ENCODE results near the gene CNNM3. TPM values are rescaled to one million over a fixed set of nuclear protein-coding genes. Genes with fewer than 3 reads are reported as not detected.

CNNM3 gene
- total RNA-seq, 1 donor from 2014 or later = 32.6 TPM

- DNase-seq (ENCODE audit: low read depth, low spot score) = no peak
- no peaks in the 10 kb centered on the region for H3K9me3 Mint-ChIP-seq
- no peak overlapping the region for H3K27ac Mint-ChIP-seq (ENCODE audit: unreplicated experiment)
- H3K36me3 Mint-ChIP-seq (ENCODE audit: low read depth) = peaks cover 11% of the 10 kb centered on the region
- peaks cover 13% of the 10 kb centered on the region for H3K4me1 Mint-ChIP-seq
- no peak for TF ChIP-seq CTCF (conservative IDR thresholded peaks at IDR 0.05)
- H3K27me3 Mint-ChIP-seq (ENCODE audit: low read depth) = no peaks in the 10 kb centered on the region
- peak overlapping the region; percentile 59 for H3K4me3 Mint-ChIP-seq
Measured at GRCh38 chr2:96842600-96842999, 26.5 kb downstream of the CNNM3 start.

- no peak for DNase-seq (ENCODE audit: low read depth, low spot score)
- no peaks in the 10 kb centered on the region for H3K9me3 Mint-ChIP-seq
- peak within 1 kb of the TSS; percentile 59 for H3K4me3 Mint-ChIP-seq
- H3K27me3 Mint-ChIP-seq (ENCODE audit: low read depth) = no peaks in the 10 kb centered on the region
- H3K36me3 Mint-ChIP-seq (ENCODE audit: low read depth) = peaks cover 15% of the 10 kb centered on the region
- H3K4me1 Mint-ChIP-seq = peaks cover 24% of the 10 kb centered on the region
- peak within 1 kb of the TSS; percentile 62 for H3K27ac Mint-ChIP-seq (ENCODE audit: unreplicated experiment)
- TF ChIP-seq CTCF (conservative IDR thresholded peaks at IDR 0.05) = no peak
Measured at GRCh38 chr2:96843538-96844268, 27.6 kb downstream of the CNNM3 start, which contains the start of gene ANKRD23. Gene ANKRD23, minus strand, starts transcription at chr2:96844021. Its CDS starts 29 bp downstream, at chr2:96843992.

- H3K27me3 Mint-ChIP-seq (ENCODE audit: low read depth) = no peaks in the 10 kb centered on the region
- H3K27ac Mint-ChIP-seq (ENCODE audit: unreplicated experiment) = peak overlapping the region; percentile 12
- no peak for DNase-seq (ENCODE audit: low read depth, low spot score)
- no peak overlapping the region for H3K4me3 Mint-ChIP-seq
- no peaks in the 10 kb centered on the region for H3K9me3 Mint-ChIP-seq
- H3K36me3 Mint-ChIP-seq (ENCODE audit: low read depth) = peaks cover 15% of the 10 kb centered on the region
- TF ChIP-seq CTCF (conservative IDR thresholded peaks at IDR 0.05) = no peak
- H3K4me1 Mint-ChIP-seq = peaks cover 25% of the 10 kb centered on the region
Measured at GRCh38 chr2:96844405-96844808, 28.3 kb downstream of the CNNM3 start.

GRCh38 chr2:96846825-96847224 is 30.8 kb downstream of the CNNM3 start:
- no peak for DNase-seq (ENCODE audit: low read depth, low spot score)
- no peak for TF ChIP-seq CTCF (conservative IDR thresholded peaks at IDR 0.05)
- Mint-ChIP-seq H3K36me3 (ENCODE audit: low read depth) (peaks cover 15% of the 10 kb centered on the region), H3K9me3 (no peaks in the 10 kb centered on the region), H3K4me1 (peaks cover 25% of the 10 kb centered on the region), H3K27ac (ENCODE audit: unreplicated experiment) (no peak overlapping the region), H3K4me3 (no peak overlapping the region), H3K27me3 (ENCODE audit: low read depth) (no peaks in the 10 kb centered on the region)

- no peak for DNase-seq (ENCODE audit: low read depth, low spot score)
- peak overlapping the region; percentile 60 for H3K4me3 Mint-ChIP-seq
- H3K27me3 Mint-ChIP-seq (ENCODE audit: low read depth) = no peaks in the 10 kb centered on the region
- no peak overlapping the region for H3K27ac Mint-ChIP-seq (ENCODE audit: unreplicated experiment)
- H3K9me3 Mint-ChIP-seq = no peaks in the 10 kb centered on the region
- no peak for TF ChIP-seq CTCF (conservative IDR thresholded peaks at IDR 0.05)
- peaks cover 21% of the 10 kb centered on the region for H3K4me1 Mint-ChIP-seq
- peaks cover 15% of the 10 kb centered on the region for H3K36me3 Mint-ChIP-seq (ENCODE audit: low read depth)
Measured at GRCh38 chr2:96847586-96847985, 31.5 kb downstream of the CNNM3 start.

Measured in neural crest cell (in vitro differentiated cells).